NCI-H345 treated with DMSO at 0.1 percent for 48 hours (cell line): Measurements from ENCODE around the gene PIP5K1B.
"Not testable (repeated sequence)": the region's sequence is repeated elsewhere in the genome, so short reads cannot be mapped to it uniquely, and the experiment has no call there.

Source experiments
- DNase-seq: peaks from one replicate; lab custom pipeline; 2025; ENCODE audit not compliant: unreplicated experiment; lab: John Stamatoyannopoulos, UW

Gene PIP5K1B

GRCh38 chr9:69049094-69049493, 344.1 kb downstream of the PIP5K1B start:
- no peak for DNase-seq

GRCh38 chr9:69050936-69051335, 345.9 kb downstream of the PIP5K1B start:
- DNase-seq, result not testable (repeated sequence)

- no peak for DNase-seq
These were observed 349.9 kb downstream of the PIP5K1B start for GRCh38 chr9:69054989-69055388.

- no peak for DNase-seq
These were observed 351.3 kb downstream of the PIP5K1B start for GRCh38 chr9:69056191-69056815.

GRCh38 chr9:69058101-69058500, 353.1 kb downstream of the PIP5K1B start:
- no peak for DNase-seq
